Left colon (tissue), 2 donors: ENCODE results near the gene ACTL7A. TPM values are rescaled to one million over a fixed set of nuclear protein-coding genes. Genes with fewer than 3 reads are reported as not detected.

ENCODE experiments used
- ATAC-seq: fragments of 200-7000 bp; cut with Tn5 transposase; one replicate; pipeline ENCODE4 v1.9.1; 2020; ENCODE audit warnings: mild to moderate bottlenecking, moderate library complexity
- DNase-seq, 2 donors: peaks; one replicate each; pipeline ENCODE4 v3.0.0-alpha.2; 2020
- intact Hi-C, 2 donors: fragments of 100-400 bp; cut with DNase I in 1 of 2; cut with micrococcal nuclease in 1 of 2; formaldehyde crosslinking; loops; one replicate each; pipeline versions ENCODE4 v1.11.2 to v1.14.0; 2022; cut with DNase I, micrococcal nuclease
- total RNA-seq, 2 donors: library from RNA; stranded (reverse); fragmentation: NEBNext Ultra II Directional; extraction: Animal tissue kit (Norgen Biotek cat#: 25700); gene quantifications; one replicate each; pipeline ENCODE4 v1.2.1, GENCODE V29; 2021
- donor health status: DM: no; HTN: no; CAD: no.
- donor health status: DM: yes; HTN: yes; CAD: no.

The ACTL7A gene
- total RNA-seq, 2 donors from 2014 or later: not detected

- intact Hi-C loops: no loop called here
These were observed 41.5 kb downstream of the ACTL7A start for GRCh38 chr9:108903420-108904103.

GRCh38 chr9:108904161-108904560 lies 42.1 kb downstream of the ACTL7A start:
- DNase-seq (no peak), ATAC-seq (no peak)
- intact Hi-C loops: no loop called here

More at GRCh38 chr9:108903420-108904103, 41.5 kb downstream of the ACTL7A start:
- ATAC-seq (no peak), DNase-seq (no peak)

GRCh38 chr9:108905494-108905893 lies 43.4 kb downstream of the ACTL7A start:
- DNase-seq (no peak), ATAC-seq (no peak)
- intact Hi-C loops: no loop called here

- no peak for ATAC-seq
These were observed 48.3 kb downstream of the ACTL7A start for GRCh38 chr9:108910402-108910801.

GRCh38 chr9:108910914-108911313 lies 48.8 kb downstream of the ACTL7A start:
- no peak for ATAC-seq
- intact Hi-C loops: no loop called here

More at GRCh38 chr9:108910402-108910801, 48.3 kb downstream of the ACTL7A start:
- no peak for DNase-seq
- intact Hi-C loops: no loop called here

GRCh38 chr9:108911820-108912219 lies 49.8 kb downstream of the ACTL7A start:
- DNase-seq (no peak), ATAC-seq (no peak)
- intact Hi-C loops: no loop called here

More at GRCh38 chr9:108910914-108911313, 48.8 kb downstream of the ACTL7A start:
- no peak for DNase-seq

Other genes starting within 250 kb of the ACTL7A start
- gene ACTL7B, start 6.3 kb upstream of the ACTL7A start, total RNA-seq: not detected
- gene ELP1, start 71.9 kb downstream of the ACTL7A start, total RNA-seq: 10 to 100 TPM; 12.8 to 13.1 TPM
- gene ABITRAM, start 72.1 kb downstream of the ACTL7A start, total RNA-seq: 10 to 100 TPM; 11.0 to 13.9 TPM
- gene CTNNAL1, start 151.2 kb downstream of the ACTL7A start, total RNA-seq: 10 to 100 TPM in 1 of 2 donors, 1 to 10 TPM in 1; 7.6 to 13.1 TPM